Loucy (cell line): ENCODE measurements around the gene RABL6.

Experiments
- CTCF ChIP-seq: fragments of 200-600 bp; sonication (generic); conservative IDR thresholded peaks from 2 replicates; pipeline ENCODE4 v1.5.1; 2014; ENCODE audit warnings: mild to moderate bottlenecking, antibody characterized with exemption, low read length
- EZH2phosphoT487 ChIP-seq: fragments of 200-600 bp; IDR thresholded peaks from 2 replicates; pipeline ENCODE4 v1.6.1; 2018; ENCODE audit warnings: antibody characterized with exemption, mild to moderate bottlenecking, moderate library complexity, borderline replicate concordance

DNA sequence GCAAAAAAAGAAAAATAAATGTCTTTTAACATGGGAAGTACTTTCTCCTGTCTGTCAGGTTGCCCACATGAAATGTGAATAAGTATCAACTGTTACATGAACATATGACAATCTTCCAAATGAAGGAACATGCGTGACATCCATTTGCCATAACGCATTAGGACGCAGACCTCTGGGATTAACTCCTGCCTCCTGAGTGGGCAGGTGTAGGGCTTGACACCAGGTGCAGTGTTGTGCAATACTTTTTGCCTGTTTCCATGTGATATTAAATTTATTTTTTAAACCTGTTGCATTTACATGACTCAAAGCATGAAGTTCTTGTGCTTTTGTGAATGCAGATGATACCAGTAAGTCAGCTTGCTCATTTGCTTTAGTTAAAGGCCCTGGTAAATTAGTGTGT is 25.3 kb upstream of the RABL6 start:
- no peak for TF ChIP-seq CTCF
- TF ChIP-seq EZH2phosphoT487, result no peak
